ENCODE results near the gene C7orf57. TPM values are rescaled to one million over a fixed set of nuclear protein-coding genes. Genes with fewer than 3 reads are reported as not detected.

Gene C7orf57
- total and polyA plus RNA-seq, 2 donors (not counting 3 experiments of a cell fraction or from before 2014, with no cell fraction given): not detected

- Histone ChIP-seq H3K9ac (replicated peaks; ENCODE audit: extremely low read depth, insufficient read depth, low read length) (no peak overlapping the region), H2AFZ (ENCODE audit: low read depth, low read length) (no peak overlapping the region), H3K79me2 (ENCODE audit: control insufficient read depth, insufficient read depth, low read length) (no peaks in the 10 kb centered on the region), H4K20me1 (replicated peaks; ENCODE audit: control insufficient read depth, extremely low read depth, insufficient read depth, low read length) (no peaks in the 10 kb centered on the region), H3K27ac (ENCODE audit: insufficient read depth, low read depth, low read length) (no peak overlapping the region), H3K9me3 (replicated peaks; ENCODE audit: control insufficient read depth, insufficient read depth, low read length) (no peaks in the 10 kb centered on the region), H3K36me3 (ENCODE audit: control insufficient read depth in 2 of 2, extremely low read depth in 1 of 2, insufficient read depth in 2 of 2, low read length in 2 of 2) (no peaks in the 10 kb centered on the region), H3K9me1 (replicated peaks; ENCODE audit: control insufficient read depth, extremely low read depth, insufficient read depth, low read length) (no peaks in the 10 kb centered on the region), H3K27me3 (ENCODE audit: control insufficient read depth in 2 of 2, insufficient read depth in 2 of 2, low read length in 2 of 2) (peaks cover 0 to 3% of the 10 kb centered on the region in 2 experiments), H3K4me1 (ENCODE audit: control insufficient read depth, extremely low read depth, insufficient read depth, low read length) (no peaks in the 10 kb centered on the region), H3K4me3 (replicated peaks in 1 of 3; ENCODE audit: insufficient read depth in 1 of 3, low read depth in 1 of 3, low read length in 3 of 3) (no peak overlapping the region), H3K4me2 (ENCODE audit: insufficient read depth, low read length) (no peak overlapping the region)
- TF ChIP-seq MAX (IDR thresholded peaks at IDR 0.05; ENCODE audit: insufficient read depth, insufficient read length) (no peak), MYC (IDR thresholded peaks at IDR 0.05; ENCODE audit: low read depth, low read length) (no peak), CTCF (IDR thresholded peaks at IDR 0.05; ENCODE audit: extremely low read depth in 1 of 2, insufficient read depth in 1 of 2, low read depth in 1 of 2, low read length in 2 of 2) (no peak), GATA2 (IDR thresholded peaks at IDR 0.05; ENCODE audit: insufficient read depth, insufficient read length, low read depth, low read length) (no peak), EZH2 (IDR thresholded peaks at IDR 0.05; ENCODE audit: borderline replicate concordance, low read depth, low read length, severe bottlenecking) (no peak), POLR2AphosphoS5 (IDR thresholded peaks at IDR 0.05; ENCODE audit: insufficient read depth, low read depth, low read length) (no peak), FOS (IDR thresholded peaks at IDR 0.05; ENCODE audit: borderline replicate concordance, insufficient read depth, low read length) (no peak), POLR2A (IDR thresholded peaks at IDR 0.05; ENCODE audit: low read depth, low read length) (no peak), JUN (IDR thresholded peaks at IDR 0.05; ENCODE audit: borderline replicate concordance, insufficient read depth, insufficient read length, low read depth) (no peak)
- intact Hi-C loops (cut with micrococcal nuclease): no loop called here
- ChIA-PET POLR2A (no interaction called here), CTCF (no interaction called here)
- no peak for FAIRE-seq
- BruUV-seq (replicated peaks): no TSS peak
- DNase-seq (ENCODE audit: low read depth, low spot score): no peak
- dilution Hi-C loops (cut with MboI; ENCODE audit: extremely low pct_ligation_motif_present, low sequenced_read_pairs): no loop called here
Observed at GRCh38 chr7:48049850-48050249, 14.5 kb downstream of the C7orf57 start.
